Thoracic aorta (tissue), 2 donors: Measurements from ENCODE around the gene BCL11A. TPM values are rescaled to one million over a fixed set of nuclear protein-coding genes. Genes with fewer than 3 reads are reported as not detected.

ENCODE experiments used
- ATAC-seq: fragments of 150-250 bp; one replicate; pipeline ENCODE4 v1.8.0; 2017; ENCODE audit warnings: low read depth; ENCODE audit not compliant: insufficient number of reproducible peaks, low FRiP score
- DNase-seq: peaks from one replicate; pipeline ENCODE4 v3.0.0-alpha.2; 2020; ENCODE audit warnings: low spot score
- H3K27ac ChIP-seq, 2 donors: fragments of 200-600 bp; sonication (generic); 1 replicate in 1 of 2; 2 replicates in 1 of 2; pipeline ENCODE4 v1.5.1; 2016; ENCODE audit warnings: mild to moderate bottlenecking in 2 of 2, moderate library complexity in 2 of 2
- H3K27me3 ChIP-seq: fragments of 200-600 bp; sonication (generic); replicated peaks from 2 replicates; pipeline ENCODE4 v1.6.0; 2016; ENCODE audit warnings: mild to moderate bottlenecking; ENCODE audit not compliant: insufficient read depth
- H3K36me3 ChIP-seq: fragments of 200-600 bp; sonication (generic); one replicate; pipeline ENCODE4 v1.5.1; 2016
- H3K4me1 ChIP-seq, 2 donors: fragments of 200-600 bp; sonication (generic); 1 replicate in 1 of 2; 2 replicates in 1 of 2; pipeline versions ENCODE4 v1.5.1 to v1.6.0; 2016; ENCODE audit warnings: low read depth in 2 of 2, mild to moderate bottlenecking in 1 of 2; ENCODE audit not compliant: control insufficient read depth in 1 of 2
- H3K4me3 ChIP-seq: fragments of 200-600 bp; sonication (generic); 2 replicates; pipeline ENCODE4 v1.5.1; 2016; ENCODE audit warnings: mild to moderate bottlenecking
- H3K9me3 ChIP-seq: fragments of 200-600 bp; sonication (generic); 2 replicates; pipeline ENCODE4 v1.5.1; 2016
- CTCF ChIP-seq: fragments of 200-600 bp; sonication (generic); IDR thresholded peaks from one replicate; pipeline ENCODE4 v1.5.1; 2019; ENCODE audit warnings: antibody characterized with exemption
- total RNA-seq, 2 donors: library from RNA; depleted of rRNA; stranded (reverse); fragments of >200 nt; gene quantifications; one replicate each; pipeline versions ENCODE4 v1.1.0 to v1.2.3, GENCODE V29; 2016

The BCL11A gene
- total RNA-seq, 2 donors from 2014 or later: 0.41 to 0.99 TPM

- TF ChIP-seq CTCF: no peak
These were observed 57.0 kb downstream of the BCL11A start for GRCh38 chr2:60496475-60496874.

GRCh38 chr2:60495041-60495625, 58.3 kb downstream of the BCL11A start:
- DNase-seq (no peak), ATAC-seq (no peak)
- H3K9me3 ChIP-seq: no peaks in the 10 kb centered on the region
- H3K27ac ChIP-seq: no peak overlapping the region
- H3K27me3 ChIP-seq: no peaks in the 10 kb centered on the region
- H3K36me3 ChIP-seq: no peaks in the 10 kb centered on the region
- no peak overlapping the region for H3K4me3 ChIP-seq
- no peak for TF ChIP-seq CTCF
- H3K4me1 ChIP-seq: no peaks in the 10 kb centered on the region

More at GRCh38 chr2:60496475-60496874, 57.0 kb downstream of the BCL11A start:
- Histone ChIP-seq H3K36me3 (no peaks in the 10 kb centered on the region), H3K9me3 (no peaks in the 10 kb centered on the region), H3K27ac (no peak overlapping the region), H3K4me1 (no peaks in the 10 kb centered on the region), H3K27me3 (no peaks in the 10 kb centered on the region), H3K4me3 (no peak overlapping the region)
- no peak for ATAC-seq
- no peak for DNase-seq

GRCh38 chr2:60493804-60494387, 59.6 kb downstream of the BCL11A start:
- no peaks in the 10 kb centered on the region for H3K27me3 ChIP-seq
- TF ChIP-seq CTCF: no peak
- no peak for DNase-seq
- H3K36me3 ChIP-seq: no peaks in the 10 kb centered on the region
- H3K9me3 ChIP-seq: no peaks in the 10 kb centered on the region
- H3K4me1 ChIP-seq: no peaks in the 10 kb centered on the region
- H3K4me3 ChIP-seq: no peak overlapping the region
- no peak for ATAC-seq
- H3K27ac ChIP-seq: no peak overlapping the region

GRCh38 chr2:60492548-60492947, 60.9 kb downstream of the BCL11A start:
- TF ChIP-seq CTCF: no peak
- ATAC-seq: no peak
- Histone ChIP-seq H3K27me3 (no peaks in the 10 kb centered on the region), H3K9me3 (no peaks in the 10 kb centered on the region), H3K4me1 (no peaks in the 10 kb centered on the region), H3K4me3 (no peak overlapping the region), H3K27ac (no peak overlapping the region), H3K36me3 (no peaks in the 10 kb centered on the region)
- no peak for DNase-seq

GRCh38 chr2:60490848-60491247, 62.6 kb downstream of the BCL11A start:
- Histone ChIP-seq H3K9me3 (no peaks in the 10 kb centered on the region), H3K27ac (no peak overlapping the region), H3K27me3 (no peaks in the 10 kb centered on the region), H3K36me3 (no peaks in the 10 kb centered on the region), H3K4me3 (no peak overlapping the region), H3K4me1 (no peaks in the 10 kb centered on the region)
- ATAC-seq: no peak
- TF ChIP-seq CTCF: no peak
- no peak for DNase-seq
